Nephron progenitor cell (in vitro differentiated cells): Measurements from ENCODE around the gene SMIM28.

Experiments
- DNase-seq: peaks from one replicate; pipeline ENCODE4 v3.0.0; 2021
- H3K27ac Mint-ChIP-seq: 2 replicates; pipeline ENCODE4 v1.8.0; 2021; ENCODE audit warnings: mild to moderate bottlenecking, moderate library complexity, mixed read lengths
- H3K27me3 Mint-ChIP-seq: 2 replicates; pipeline ENCODE4 v1.8.0; 2021; ENCODE audit warnings: mild to moderate bottlenecking, low read depth, mixed read lengths; ENCODE audit not compliant: poor library complexity
- H3K36me3 Mint-ChIP-seq: 2 replicates; pipeline ENCODE4 v1.8.0; 2021; ENCODE audit warnings: low read depth, mixed read lengths
- H3K4me1 Mint-ChIP-seq: 2 replicates; pipeline ENCODE4 v1.8.0; 2021; ENCODE audit warnings: mixed read lengths
- H3K4me3 Mint-ChIP-seq: 2 replicates; pipeline ENCODE4 v1.8.0; 2021; ENCODE audit warnings: mild to moderate bottlenecking, moderate library complexity, mixed read lengths
- H3K9me3 Mint-ChIP-seq: 2 replicates; pipeline ENCODE4 v1.8.0; 2021; ENCODE audit warnings: mild to moderate bottlenecking, moderate library complexity, mixed read lengths
- TF ChIP-seq, protein P1 (sequence below): fragments of 200-600 bp; sonication (generic); IDR thresholded peaks from 2 replicates; pipeline ENCODE4 v1.5.0; 2021; ENCODE audit warnings: antibody characterized with exemption

Gene SMIM28

DNA sequence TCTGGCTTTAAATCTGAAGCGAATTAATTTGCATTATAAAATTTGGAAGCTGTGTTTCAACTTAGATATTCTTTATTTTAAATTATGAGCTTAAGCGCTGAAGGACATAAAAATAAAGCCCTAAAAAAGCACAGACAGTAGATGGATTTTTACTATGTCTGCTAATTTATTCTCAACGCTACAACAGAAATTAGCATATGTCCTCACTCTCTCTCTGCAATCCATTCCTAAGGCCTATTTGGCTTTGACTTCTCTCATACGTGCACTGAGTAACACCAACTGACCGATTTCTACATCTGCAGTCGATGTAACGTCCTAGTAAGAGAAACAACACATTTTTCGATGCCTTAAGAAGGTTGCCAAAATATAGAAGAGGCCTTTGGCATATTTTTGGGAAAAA is 50.0 kb downstream of the SMIM28 start:
- no peaks in the 10 kb centered on the region for H3K9me3 Mint-ChIP-seq

DNA sequence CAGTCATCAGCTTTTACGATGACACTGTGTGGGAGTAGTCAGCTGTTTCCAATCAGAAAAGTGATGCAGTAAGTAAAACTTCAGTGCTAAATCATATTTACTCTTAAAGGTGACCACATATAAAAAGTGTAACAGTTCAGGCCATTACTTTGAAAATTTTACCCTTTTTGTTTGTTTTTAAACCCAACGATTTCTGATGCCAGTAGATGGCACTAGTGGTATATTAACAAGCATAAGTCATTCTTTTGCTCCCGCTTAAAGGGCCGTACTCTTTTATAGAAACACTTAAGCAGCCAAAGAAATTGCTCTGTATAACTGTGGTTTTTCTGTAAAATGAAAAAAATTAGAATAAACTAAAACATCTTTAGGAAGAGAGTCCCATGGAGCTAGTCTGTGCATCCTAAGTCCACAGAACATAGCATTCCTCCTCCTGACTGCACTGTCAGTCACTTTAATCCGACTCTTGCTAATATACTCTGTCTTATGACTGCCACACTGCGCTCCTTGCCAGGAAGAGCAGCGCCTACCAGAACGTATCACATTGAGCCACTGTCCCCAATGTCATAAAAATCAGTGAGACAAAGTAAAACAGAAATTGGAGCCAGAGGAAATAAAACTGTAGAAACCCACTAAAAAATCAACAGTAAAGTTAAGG is 51.4 kb downstream of the SMIM28 start:
- TF ChIP-seq, protein P1, sequence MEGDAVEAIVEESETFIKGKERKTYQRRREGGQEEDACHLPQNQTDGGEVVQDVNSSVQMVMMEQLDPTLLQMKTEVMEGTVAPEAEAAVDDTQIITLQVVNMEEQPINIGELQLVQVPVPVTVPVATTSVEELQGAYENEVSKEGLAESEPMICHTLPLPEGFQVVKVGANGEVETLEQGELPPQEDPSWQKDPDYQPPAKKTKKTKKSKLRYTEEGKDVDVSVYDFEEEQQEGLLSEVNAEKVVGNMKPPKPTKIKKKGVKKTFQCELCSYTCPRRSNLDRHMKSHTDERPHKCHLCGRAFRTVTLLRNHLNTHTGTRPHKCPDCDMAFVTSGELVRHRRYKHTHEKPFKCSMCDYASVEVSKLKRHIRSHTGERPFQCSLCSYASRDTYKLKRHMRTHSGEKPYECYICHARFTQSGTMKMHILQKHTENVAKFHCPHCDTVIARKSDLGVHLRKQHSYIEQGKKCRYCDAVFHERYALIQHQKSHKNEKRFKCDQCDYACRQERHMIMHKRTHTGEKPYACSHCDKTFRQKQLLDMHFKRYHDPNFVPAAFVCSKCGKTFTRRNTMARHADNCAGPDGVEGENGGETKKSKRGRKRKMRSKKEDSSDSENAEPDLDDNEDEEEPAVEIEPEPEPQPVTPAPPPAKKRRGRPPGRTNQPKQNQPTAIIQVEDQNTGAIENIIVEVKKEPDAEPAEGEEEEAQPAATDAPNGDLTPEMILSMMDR = peak; percentile 57
- Mint-ChIP-seq H3K27me3 (no peaks in the 10 kb centered on the region), H3K9me3 (no peaks in the 10 kb centered on the region), H3K4me3 (no peak overlapping the region), H3K27ac (peak overlapping the region; percentile 74), H3K36me3 (peaks cover 30% of the 10 kb centered on the region), H3K4me1 (peaks cover 34% of the 10 kb centered on the region)
- no peak for DNase-seq

More for the DNA sequence above, 50.0 kb downstream of the SMIM28 start:
- H3K36me3 Mint-ChIP-seq = peaks cover 29% of the 10 kb centered on the region
- DNase-seq = no peak
- peaks cover 34% of the 10 kb centered on the region for H3K4me1 Mint-ChIP-seq
- TF ChIP-seq, protein P1 = no peak
- no peak overlapping the region for H3K4me3 Mint-ChIP-seq
- no peaks in the 10 kb centered on the region for H3K27me3 Mint-ChIP-seq
- H3K27ac Mint-ChIP-seq = no peak overlapping the region

DNA sequence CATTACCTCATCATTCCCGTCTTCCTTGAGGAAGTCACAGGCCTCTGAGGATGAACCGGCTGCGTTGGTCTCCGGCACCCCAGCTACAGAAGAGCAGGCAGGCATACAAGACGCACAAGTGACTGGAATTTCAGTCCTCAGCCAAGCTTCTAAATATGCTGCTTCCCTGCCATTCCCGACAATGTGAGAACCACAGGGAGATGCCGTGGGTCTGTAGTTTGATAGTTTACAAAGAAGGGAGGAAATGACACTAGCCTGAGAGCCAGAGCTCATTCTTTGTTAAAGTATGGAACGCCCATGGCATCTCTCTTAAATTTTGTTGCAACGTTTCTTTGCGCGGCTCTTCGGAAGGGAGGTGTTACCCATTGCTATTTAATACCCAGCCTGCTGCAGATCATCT is 52.1 kb downstream of the SMIM28 start:
- peak overlapping the region; percentile 52 for H3K27ac Mint-ChIP-seq
- no peak for DNase-seq
- H3K36me3 Mint-ChIP-seq = peaks cover 24% of the 10 kb centered on the region
- H3K4me1 Mint-ChIP-seq = peaks cover 34% of the 10 kb centered on the region
- H3K4me3 Mint-ChIP-seq = no peak overlapping the region
- no peaks in the 10 kb centered on the region for H3K9me3 Mint-ChIP-seq
- TF ChIP-seq, protein P1 = no peak
- H3K27me3 Mint-ChIP-seq = no peaks in the 10 kb centered on the region

DNA sequence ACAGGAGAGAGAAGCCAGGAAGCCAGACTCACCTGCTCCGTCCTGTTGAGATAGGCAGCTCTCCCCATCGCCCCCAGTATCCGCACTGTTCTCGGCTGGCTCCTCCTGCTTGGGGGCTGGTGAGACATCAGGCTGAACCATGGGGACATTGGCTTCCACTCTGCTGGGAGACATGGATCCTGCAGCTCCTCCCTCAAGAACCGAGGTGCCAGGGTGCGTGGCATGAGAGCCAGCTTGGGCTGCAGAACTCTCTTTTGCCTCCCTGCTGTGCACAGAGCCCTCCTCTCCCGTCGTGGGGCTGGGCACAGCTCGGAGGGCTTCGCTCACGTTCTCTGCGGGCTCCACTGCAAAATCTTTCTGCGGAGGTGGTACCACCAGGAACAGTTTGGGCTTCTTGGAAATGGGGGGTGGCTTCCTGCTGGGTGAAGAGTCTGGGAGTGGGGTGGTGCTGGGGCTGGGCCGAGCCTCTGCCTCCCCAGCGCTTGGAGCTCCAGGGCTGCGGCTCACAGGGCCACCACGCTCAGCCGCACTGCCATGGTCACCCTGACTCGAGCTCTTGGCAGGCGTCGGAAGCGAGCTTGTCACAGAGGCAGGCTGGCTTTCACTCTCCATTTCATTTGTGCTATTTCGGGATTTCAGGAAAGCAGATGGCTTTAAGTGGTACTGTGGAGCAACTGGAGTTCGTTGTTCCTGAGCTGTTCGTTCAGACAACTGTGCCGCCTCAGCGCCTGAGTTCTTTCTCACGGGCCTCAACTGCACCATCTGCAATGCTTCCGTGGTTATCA is 52.8 kb downstream of the SMIM28 start:
- peak overlapping the region; percentile 78 for H3K27ac Mint-ChIP-seq
- peaks cover 34% of the 10 kb centered on the region for H3K4me1 Mint-ChIP-seq
- no peaks in the 10 kb centered on the region for H3K9me3 Mint-ChIP-seq
- TF ChIP-seq, protein P1 = no peak
- H3K27me3 Mint-ChIP-seq = no peaks in the 10 kb centered on the region
- no peak overlapping the region for H3K4me3 Mint-ChIP-seq
- H3K36me3 Mint-ChIP-seq = peaks cover 23% of the 10 kb centered on the region
- DNase-seq = no peak

DNA sequence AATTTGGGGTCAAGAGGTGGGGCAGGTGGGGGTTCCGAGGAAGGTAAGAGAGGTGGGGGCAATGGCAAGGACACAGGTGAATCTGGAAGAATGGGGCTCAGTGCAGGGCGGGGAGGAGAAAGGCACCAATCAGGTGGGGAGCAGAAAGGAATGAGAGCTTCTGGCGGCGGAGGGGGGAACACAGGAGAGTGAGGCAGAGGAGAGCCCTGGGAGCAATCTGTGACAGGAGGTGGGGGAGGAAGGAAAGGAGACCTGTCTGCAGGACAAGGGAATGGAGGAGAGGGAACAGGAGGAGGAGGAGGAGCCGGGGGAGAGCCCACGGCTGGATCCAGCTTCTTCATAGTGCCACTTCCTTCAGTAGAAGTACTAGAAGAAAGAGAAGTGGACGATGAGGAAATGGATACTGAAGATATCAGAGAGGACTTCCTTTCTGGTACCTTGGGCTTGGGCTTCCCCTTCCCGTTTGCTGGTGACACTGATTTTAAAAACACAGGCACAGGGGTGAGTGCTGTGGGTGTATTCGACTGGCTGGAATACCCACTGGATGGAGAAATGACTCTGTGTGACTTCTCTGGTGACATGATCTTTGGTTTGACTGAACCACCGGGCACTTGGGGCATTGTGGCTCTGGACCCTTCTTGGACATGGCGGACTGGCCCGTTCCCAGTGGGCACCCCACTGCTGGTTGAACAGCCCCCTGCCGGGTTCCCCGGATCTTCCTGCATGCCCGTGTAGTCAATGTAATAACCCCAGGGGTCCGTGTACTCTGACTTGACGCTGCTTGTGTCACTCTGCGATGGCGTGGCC is 53.8 kb downstream of the SMIM28 start:
- Mint-ChIP-seq H3K9me3 (peaks cover 3% of the 10 kb centered on the region), H3K4me1 (peaks cover 34% of the 10 kb centered on the region), H3K4me3 (no peak overlapping the region), H3K36me3 (peaks cover 29% of the 10 kb centered on the region), H3K27ac (no peak overlapping the region), H3K27me3 (no peaks in the 10 kb centered on the region)
- TF ChIP-seq, protein P1 = no peak
- DNase-seq = no peak
